GM12878 (cell line): ENCODE data around the gene KCNQ1. TPM values are rescaled to one million over a fixed set of nuclear protein-coding genes. Genes with fewer than 3 reads are reported as not detected.

ENCODE experiments used
- ATAC-seq: fragments of 200-7000 bp; cut with Tn5 transposase; 3 replicates; pipeline ENCODE4 v1.9.1; 2020; ENCODE audit warnings: mild to moderate bottlenecking, moderate library complexity
- BruUV-seq: library from RNA; stranded (reverse); fragments of 400-500 nt; replicated peaks from 2 replicates; lab custom pipeline; 2021; lab: Mats Ljungman, UMichigan
- CTCF ChIA-PET: fragments of 300-600 bp; sonication (Branson Sonifier 250); formaldehyde crosslinking; extraction: SDS; loops from one replicate; lab custom pipeline; 2021; ENCODE audit warnings: inconsistent platforms; lab: Yijun Ruan, JAX
- POLR2A ChIA-PET: fragments of 350-600 bp; formaldehyde crosslinking; extraction: SDS; loops from one replicate; lab custom pipeline; 2021; ENCODE audit warnings: inconsistent platforms; lab: Charles Lee
- RAD21 ChIA-PET: fragments of 300-600 bp; sonication (Branson Sonifier 250); formaldehyde crosslinking; loops from one replicate; lab custom pipeline; 2023; ENCODE audit warnings: antibody characterized with exemption; ENCODE audit not compliant: unreplicated experiment; lab: Charles Lee
- SMC1A ChIA-PET: fragments of 300-600 bp; sonication (Branson Sonifier 250); formaldehyde crosslinking; loops from one replicate; lab custom pipeline; 2023; ENCODE audit not compliant: unreplicated experiment, uncharacterized antibody; lab: Charles Lee
- DNase-seq: peaks from one replicate; pipeline ENCODE4 v3.0.0-alpha.2; 2011; ENCODE audit warnings: low read depth, low spot score
- FAIRE-seq: peaks from 3 replicates; lab custom pipeline; 2011; peaks lifted over from hg19 to GRCh38; lab: Jason Lieb, UNC
- H2AFZ ChIP-seq: 2 replicates; pipeline ENCODE4 v1.6.0; 2011; ENCODE audit warnings: low read depth, low read length, control low read depth; ENCODE audit not compliant: control insufficient read depth
- H3K27ac ChIP-seq: 2 replicates; pipeline ENCODE4 v1.5.1; 2011; ENCODE audit warnings: control low read depth; ENCODE audit not compliant: control insufficient read depth, insufficient read depth
- H3K27me3 ChIP-seq, 2 experiments: replicated peaks in 1 of 2; 2 replicates each; pipeline versions ENCODE4 v1.6.0 to v1.6.1; 2011; ENCODE audit warnings: low read length in 1 of 2; ENCODE audit not compliant: control insufficient read depth in 2 of 2, insufficient read depth in 2 of 2
- H3K36me3 ChIP-seq, 2 experiments: 2 replicates each; pipeline ENCODE4 v1.5.1; 2011; ENCODE audit warnings: low read length in 1 of 2; ENCODE audit not compliant: control insufficient read depth in 2 of 2, insufficient read depth in 2 of 2
- H3K4me1 ChIP-seq: 2 replicates; pipeline ENCODE4 v1.6.1; 2011; ENCODE audit warnings: mild to moderate bottlenecking, low read length, moderate library complexity, mixed read lengths; ENCODE audit not compliant: control insufficient read depth, insufficient read depth
- H3K4me2 ChIP-seq: 2 replicates; pipeline ENCODE4 v1.6.0; 2011; ENCODE audit warnings: control low read depth; ENCODE audit not compliant: control insufficient read depth, insufficient read depth
- H3K4me3 ChIP-seq: fragments of 200-600 bp; sonication (generic); 2 replicates; pipeline ENCODE4 v1.5.1; 2016
- H3K79me2 ChIP-seq: 2 replicates; pipeline ENCODE4 v1.6.0; 2011; ENCODE audit warnings: low read length; ENCODE audit not compliant: control insufficient read depth, insufficient read depth
- H3K9ac ChIP-seq: 2 replicates; pipeline ENCODE4 v1.8.0; 2011; ENCODE audit warnings: low read length, control low read depth, mixed read lengths; ENCODE audit not compliant: control insufficient read depth, insufficient read depth
- H3K9me3 ChIP-seq: replicated peaks from 3 replicates; pipeline ENCODE4 v1.5.1; 2011; ENCODE audit warnings: mild to moderate bottlenecking, low read length; ENCODE audit not compliant: control insufficient read depth, insufficient read depth
- H4K20me1 ChIP-seq: 2 replicates; pipeline ENCODE4 v1.6.0; 2011; ENCODE audit not compliant: control insufficient read depth, insufficient read depth
- PKNOX1 ChIP-seq: fragments of 450-650 bp; IDR thresholded peaks from 2 replicates; pipeline ENCODE4 v1.6.1; 2016; ENCODE audit warnings: mild to moderate bottlenecking
- RCOR1 ChIP-seq: conservative IDR thresholded peaks from 2 replicates; pipeline ENCODE4 v1.6.1; 2012; ENCODE audit warnings: low read depth, low read length, improper control_type of control experiment
- TCF7 ChIP-seq: IDR thresholded peaks from 2 replicates; pipeline ENCODE4 v1.6.1; 2014; ENCODE audit warnings: antibody characterized with exemption, borderline replicate concordance
- ZZZ3 ChIP-seq: IDR thresholded peaks from 2 replicates; pipeline ENCODE4 v1.6.1; 2011; ENCODE audit warnings: low read depth; ENCODE audit not compliant: control insufficient read depth, insufficient read length
- WGBS: methylation state at CpG from one replicate; pipeline ENCODE4 v1.1.6; 2016; ENCODE audit warnings: low lambda C conversion rate; ENCODE audit not compliant: insufficient replicate concordance, insufficient coverage; ENCODE audit errors: missing lambda C conversion rate; 5-methylcytosine and 5-hydroxymethylcytosine counted together
- in situ Hi-C: fragments of 300-500 bp; cut with MboI; formaldehyde crosslinking; loops from 9 replicates; pipeline ENCODE4 v1.14.3; 2018; ENCODE audit warnings: mixed read lengths
- intact Hi-C: fragments of 100-400 bp; cut with micrococcal nuclease; formaldehyde crosslinking; loops from one replicate; pipeline ENCODE4 v1.14.2; 2022; ENCODE audit not compliant: unreplicated experiment
- polyA plus RNA-seq, 11 experiments: library from polyadenylated mRNA; depleted of rRNA in 4 of 11; unstranded in 6 of 11; stranded (reverse) in 5 of 11; fragments of >200 nt; fragmentation: Nextera tagmentation in 4 of 11; fragmentation: Illumina TruSeq in 1 of 11; extraction: Ambion mirVana in 4 of 11; extraction: Trizol in 1 of 11; gene quantifications; 1 replicate in 1 of 11; 2 replicates in 10 of 11; pipeline versions ENCODE4 v1.2.1 to v1.2.3, GENCODE V29; 2011 to 2016; ENCODE audit warnings: inconsistent platforms in 2 of 11, missing spikeins in 2 of 11, low read depth in 1 of 11
- total RNA-seq, 4 experiments: library from RNA; depleted of rRNA in 3 of 4; stranded (reverse); fragments of >200 nt in 3 of 4; fragmentation: Illumina TruSeq in 1 of 4; extraction: Trizol in 1 of 4; gene quantifications; 2 replicates each; pipeline versions ENCODE4 v1.2.1 to v1.2.3, GENCODE V29; 2013 to 2021
- TF ChIP-seq, protein P1 (sequence below): fragments of 450-650 bp; IDR thresholded peaks from 2 replicates; pipeline ENCODE4 v1.6.1; 2017; ENCODE audit warnings: borderline replicate concordance

KCNQ1 gene
- total and polyA plus RNA-seq, 10 of the 15 experiments (the other 5 are each of a cell fraction or from before 2014, with no cell fraction given), result 0.03 to 0.15 (median 0.12) TPM; not detected in 7

DNA sequence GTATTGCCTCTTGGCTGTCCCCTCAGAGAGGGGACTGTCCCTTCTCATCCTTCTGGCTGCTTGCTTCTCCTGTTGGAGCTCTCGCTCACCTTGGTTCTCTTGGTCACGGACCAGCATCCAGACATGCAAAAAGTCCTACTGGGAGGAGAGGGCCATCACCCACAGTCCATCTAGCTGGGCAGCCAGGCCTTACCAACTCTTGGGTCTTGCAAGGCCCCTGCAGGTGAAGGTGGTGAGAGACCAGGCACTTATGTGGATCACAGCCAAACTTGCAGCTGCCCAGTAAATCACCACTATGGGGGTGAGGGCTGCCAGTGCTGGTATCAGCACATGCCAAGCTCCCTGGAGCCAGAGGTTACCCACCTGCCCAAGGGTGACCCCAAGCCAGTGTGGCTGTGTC, 218.7 kb downstream of the KCNQ1 start:
- Histone ChIP-seq H3K4me3 (no peak overlapping the region), H3K79me2 (no peaks in the 10 kb centered on the region), H3K4me1 (no peaks in the 10 kb centered on the region), H3K27ac (no peak overlapping the region), H2AFZ (no peak overlapping the region), H4K20me1 (no peaks in the 10 kb centered on the region), H3K4me2 (no peak overlapping the region), H3K9me3 (peaks cover 9% of the 10 kb centered on the region; the same call in 2 of the 3 replicates), H3K36me3 (no peaks in the 10 kb centered on the region; a peak in 2 of 4 replicates), H3K27me3 (no peaks in the 10 kb centered on the region), H3K9ac (no peak overlapping the region)
- FAIRE-seq (no peak), DNase-seq (no peak), ATAC-seq (no peak)
- SMC1A ChIA-PET, result no interaction called here
- TF ChIP-seq PKNOX1, result no peak
- TF ChIP-seq, protein P1, sequence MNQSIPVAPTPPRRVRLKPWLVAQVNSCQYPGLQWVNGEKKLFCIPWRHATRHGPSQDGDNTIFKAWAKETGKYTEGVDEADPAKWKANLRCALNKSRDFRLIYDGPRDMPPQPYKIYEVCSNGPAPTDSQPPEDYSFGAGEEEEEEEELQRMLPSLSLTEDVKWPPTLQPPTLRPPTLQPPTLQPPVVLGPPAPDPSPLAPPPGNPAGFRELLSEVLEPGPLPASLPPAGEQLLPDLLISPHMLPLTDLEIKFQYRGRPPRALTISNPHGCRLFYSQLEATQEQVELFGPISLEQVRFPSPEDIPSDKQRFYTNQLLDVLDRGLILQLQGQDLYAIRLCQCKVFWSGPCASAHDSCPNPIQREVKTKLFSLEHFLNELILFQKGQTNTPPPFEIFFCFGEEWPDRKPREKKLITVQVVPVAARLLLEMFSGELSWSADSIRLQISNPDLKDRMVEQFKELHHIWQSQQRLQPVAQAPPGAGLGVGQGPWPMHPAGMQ, result no peak
- no peak for TF ChIP-seq ZZZ3
- no peak for TF ChIP-seq RCOR1
- RAD21 ChIA-PET, result no interaction called here
- intact Hi-C loops, result no loop called here
- in situ Hi-C loops, result no loop called here
- POLR2A ChIA-PET, result no interaction called here
- WGBS, result 91% methylated on average over 2 of the region's 2 CpGs
- BruUV-seq, result no TSS peak
- CTCF ChIA-PET, result no interaction called here

GRCh38 chr11:2663915-2664314, 219.1 kb downstream of the KCNQ1 start:
- Histone ChIP-seq H3K27me3 (no peaks in the 10 kb centered on the region), H3K9ac (no peak overlapping the region), H3K4me3 (no peak overlapping the region), H3K4me1 (no peaks in the 10 kb centered on the region), H2AFZ (no peak overlapping the region), H3K9me3 (peaks cover 9% of the 10 kb centered on the region; the same call in 2 of the 3 replicates), H3K36me3 (no peaks in the 10 kb centered on the region; a peak in 2 of 4 replicates), H4K20me1 (no peaks in the 10 kb centered on the region), H3K27ac (no peak overlapping the region), H3K79me2 (no peaks in the 10 kb centered on the region), H3K4me2 (no peak overlapping the region)
- in situ Hi-C loops, result no loop called here
- RAD21 ChIA-PET, result no interaction called here
- SMC1A ChIA-PET, result no interaction called here
- CTCF ChIA-PET, result no interaction called here
- TF ChIP-seq TCF7, result no peak
- DNase-seq (no peak), FAIRE-seq (no peak), ATAC-seq (no peak)
- intact Hi-C loops, result no loop called here
- no TSS peak for BruUV-seq
- POLR2A ChIA-PET, result no interaction called here
